Keratinocyte (primary cell): ENCODE data around the gene MXRA7. TPM values are rescaled to one million over a fixed set of nuclear protein-coding genes. Genes with fewer than 3 reads are reported as not detected.

Experiments used
- DNase-seq: peaks from one replicate; pipeline ENCODE4 v3.0.0-alpha.2; 2011; ENCODE audit warnings: low read depth, missing footprints, low spot score
- FAIRE-seq: peaks from 2 replicates; lab custom pipeline; 2011; peaks lifted over from hg19 to GRCh38; lab: Jason Lieb, UNC
- H2AFZ ChIP-seq: 2 replicates; pipeline ENCODE4 v1.6.0; 2012; ENCODE audit warnings: low read length, control low read depth, inconsistent platforms; ENCODE audit not compliant: control insufficient read depth
- H3K27ac ChIP-seq: 2 replicates; pipeline ENCODE4 v1.5.1; 2011; ENCODE audit warnings: low read length; ENCODE audit not compliant: control insufficient read depth, insufficient read depth
- H3K27me3 ChIP-seq: 3 replicates; pipeline ENCODE4 v1.6.0; 2011; ENCODE audit warnings: low read length; ENCODE audit not compliant: control insufficient read depth, insufficient read depth; ENCODE audit errors: extremely low read depth
- H3K36me3 ChIP-seq, 2 experiments: 2 replicates in 1 of 2; 3 replicates in 1 of 2; pipeline ENCODE4 v1.5.1; 2011; ENCODE audit warnings: low read length in 2 of 2, mild to moderate bottlenecking in 1 of 2; ENCODE audit not compliant: control insufficient read depth in 2 of 2, insufficient read depth in 2 of 2; ENCODE audit errors: extremely low read depth in 1 of 2
- H3K4me1 ChIP-seq: 3 replicates; pipeline ENCODE4 v1.5.1; 2011; ENCODE audit warnings: low read length; ENCODE audit not compliant: control insufficient read depth, insufficient read depth; ENCODE audit errors: extremely low read depth
- H3K4me2 ChIP-seq: 3 replicates; pipeline ENCODE4 v1.6.0; 2011; ENCODE audit warnings: low read depth, low read length; ENCODE audit not compliant: control insufficient read depth, insufficient read depth; ENCODE audit errors: extremely low read depth
- H3K4me3 ChIP-seq, 3 experiments: fragments of 200-600 bp in 1 of 3; sonication (generic) in 1 of 3; 2 replicates in 2 of 3; 3 replicates in 1 of 3; pipeline ENCODE4 v1.5.1; 2011 to 2016; ENCODE audit warnings: low read length in 3 of 3, mild to moderate bottlenecking in 3 of 3, control low read depth in 2 of 3, inconsistent platforms in 1 of 3, low read depth in 1 of 3, mixed read lengths in 1 of 3, mixed run types in 1 of 3, moderate library complexity in 1 of 3; ENCODE audit not compliant: control insufficient read depth in 2 of 3, insufficient read depth in 2 of 3; ENCODE audit errors: extremely low read depth in 1 of 3
- H3K79me2 ChIP-seq: 2 replicates; pipeline ENCODE4 v1.6.0; 2012; ENCODE audit warnings: low read length; ENCODE audit not compliant: control insufficient read depth, insufficient read depth
- H3K9ac ChIP-seq: 3 replicates; pipeline ENCODE4 v1.6.0; 2011; ENCODE audit warnings: low read length; ENCODE audit not compliant: control insufficient read depth, insufficient read depth; ENCODE audit errors: extremely low read depth
- H3K9me1 ChIP-seq: 3 replicates; pipeline ENCODE4 v1.6.0; 2011; ENCODE audit warnings: low read length; ENCODE audit not compliant: control insufficient read depth, insufficient read depth; ENCODE audit errors: extremely low read depth
- H3K9me3 ChIP-seq: 2 replicates; pipeline ENCODE4 v1.5.1; 2012; ENCODE audit warnings: low read depth, low read length; ENCODE audit not compliant: control insufficient read depth
- H4K20me1 ChIP-seq: 3 replicates; pipeline ENCODE4 v1.6.0; 2011; ENCODE audit warnings: low read length; ENCODE audit not compliant: control insufficient read depth, insufficient read depth; ENCODE audit errors: extremely low read depth
- CTCF ChIP-seq, 3 experiments: IDR thresholded peaks in 1 of 3; conservative IDR thresholded peaks in 1 of 3; optimal IDR thresholded peaks in 1 of 3; 2 replicates in 2 of 3; 3 replicates in 1 of 3; pipeline versions ENCODE3 to v1.5.1; 2011; ENCODE audit warnings: low read length in 3 of 3, mild to moderate bottlenecking in 3 of 3, moderate library complexity in 2 of 3, control low read depth in 1 of 3, inconsistent platforms in 1 of 3; ENCODE audit not compliant: insufficient read depth in 2 of 3; ENCODE audit errors: extremely low read depth in 1 of 3
- EZH2 ChIP-seq: IDR thresholded peaks from one replicate; pipeline ENCODE4 v1.6.1; 2012; ENCODE audit warnings: inconsistent platforms, mild to moderate bottlenecking, low read length, moderate library complexity
- dilution Hi-C: fragments of 300-500 bp; cut with MboI; formaldehyde crosslinking; loops from one replicate; pipeline ENCODE4 v1.7.0; 2020; ENCODE audit warnings: low sequenced_read_pairs; ENCODE audit not compliant: extremely low pct_ligation_motif_present
- polyA plus RNA-seq, 5 experiments: library from polyadenylated mRNA; depleted of rRNA in 3 of 5; stranded (reverse) in 3 of 5; stranded (forward) in 1 of 5; unstranded in 1 of 5; fragments of >200 nt; gene quantifications; 1 replicate in 1 of 5; 2 replicates in 3 of 5; 3 replicates in 1 of 5; pipeline versions ENCODE4 v1.2.1 to v1.2.3, GENCODE V29; 2011 to 2012; ENCODE audit warnings: missing spikeins in 2 of 5, low read depth in 1 of 5, low replicate concordance in 1 of 5

Gene MXRA7
- polyA plus RNA-seq, 1 donor (not counting 4 experiments of a cell fraction or from before 2014, with no cell fraction given): 118 TPM

GRCh38 chr17:76727745-76728456 is 17.1 kb upstream of the MXRA7 start:
- Histone ChIP-seq H3K27ac (peak overlapping the region; percentile 90), H3K9ac (peak overlapping the region; percentile 91), H3K4me2 (peak overlapping the region; percentile 88), H3K9me3 (no peaks in the 10 kb centered on the region), H3K36me3 (peaks cover 11 to 21% of the 10 kb centered on the region in 2 experiments), H2AFZ (no peak overlapping the region), H3K79me2 (peaks cover 67% of the 10 kb centered on the region), H4K20me1 (peaks cover 7% of the 10 kb centered on the region), H3K9me1 (peaks cover 3% of the 10 kb centered on the region), H3K4me1 (peaks cover 21% of the 10 kb centered on the region), H3K27me3 (no peaks in the 10 kb centered on the region), H3K4me3 (peak overlapping the region; percentile 81 to 93 (median 93))
- FAIRE-seq: no peak
- dilution Hi-C loops: no loop called here
- TF ChIP-seq CTCF (optimal IDR thresholded peaks at IDR 0.05 in 1 of 3, IDR thresholded peaks at IDR 0.05 in 1 of 3, conservative IDR thresholded peaks at IDR 0.05 in 1 of 3; ENCODE audit: extremely low read depth in 1 of 3, insufficient read depth in 2 of 3, low read length in 3 of 3) (no peak), EZH2 (no peak)
- no peak for DNase-seq

- Histone ChIP-seq H3K4me1 (peaks cover 20% of the 10 kb centered on the region), H3K79me2 (peaks cover 66% of the 10 kb centered on the region), H4K20me1 (peaks cover 6% of the 10 kb centered on the region), H3K9ac (peak within 1 kb of the TSS; percentile 91), H3K36me3 (peaks cover 12 to 22% of the 10 kb centered on the region in 2 experiments), H3K4me3 (peak within 1 kb of the TSS; percentile 81 to 93 (median 93)), H3K4me2 (peak within 1 kb of the TSS; percentile 99), H3K9me3 (no peaks in the 10 kb centered on the region), H3K27ac (peak within 1 kb of the TSS; percentile 90), H2AFZ (peak within 1 kb of the TSS; percentile 86), H3K9me1 (peaks cover 3% of the 10 kb centered on the region), H3K27me3 (no peaks in the 10 kb centered on the region)
- FAIRE-seq: peak; percentile 5
- TF ChIP-seq EZH2 (no peak), CTCF (optimal IDR thresholded peaks at IDR 0.05 in 1 of 3, IDR thresholded peaks at IDR 0.05 in 1 of 3, conservative IDR thresholded peaks at IDR 0.05 in 1 of 3; ENCODE audit: extremely low read depth in 1 of 3, insufficient read depth in 2 of 3, low read length in 3 of 3) (peak; percentile 63 to 83 (median 76))
- dilution Hi-C loops: no loop called here
- no peak for DNase-seq
These were observed 16.3 kb upstream of the MXRA7 start, which contains the start of gene METTL23 for GRCh38 chr17:76726776-76727718. METTL23 (plus strand) TSS chr17:76726839; CDS start chr17:76729711, 2,872 bp downstream.
